Stimulated activated CD4-positive, alpha-beta T cell treated with anti-CD3 and anti-CD28 coated beads, Interleukin-4, amount 100 ng/mL, for 1 hour (primary cell): ENCODE results near the gene ENKD1.
"Not testable (repeated sequence)": the region's sequence is repeated elsewhere in the genome, so short reads cannot be mapped to it uniquely, and the experiment has no call there.

Experiments
- DNase-seq: peaks from one replicate; pipeline ENCODE4 v3.0.0-alpha.2; 2020

Gene ENKD1

GRCh38 chr16:67666559-67667452, at the start of gene ENKD1, which contains the start of gene C16orf86:
Gene ENKD1, minus strand, starts transcription at chr16:67666750. Its CDS starts 308 bp downstream, at chr16:67666442.
Gene C16orf86, plus strand, starts transcription at chr16:67666814. Its CDS starts 157 bp downstream, at chr16:67666971.
- DNase-seq = peak; percentile 81

DNA sequence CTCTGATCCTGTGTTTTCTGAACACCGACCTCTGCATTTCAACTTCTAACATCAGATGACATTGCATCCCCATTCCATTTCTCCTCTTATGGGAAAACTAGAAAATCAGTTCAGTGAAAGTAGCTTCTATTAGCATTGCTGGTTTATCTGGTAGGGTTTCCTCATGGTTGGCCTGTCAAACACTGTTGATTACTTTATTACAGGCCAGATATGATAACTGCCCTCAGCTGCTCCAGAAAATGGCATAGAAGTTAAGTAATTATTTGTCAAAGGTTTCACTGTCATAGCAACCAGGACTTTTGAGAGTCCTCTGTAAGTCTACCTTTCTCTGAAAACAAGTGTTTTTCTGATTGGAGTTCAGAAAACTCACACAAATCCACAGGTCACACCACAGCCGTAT, 49.5 kb upstream of the ENKD1 start:
- no peak for DNase-seq

DNA sequence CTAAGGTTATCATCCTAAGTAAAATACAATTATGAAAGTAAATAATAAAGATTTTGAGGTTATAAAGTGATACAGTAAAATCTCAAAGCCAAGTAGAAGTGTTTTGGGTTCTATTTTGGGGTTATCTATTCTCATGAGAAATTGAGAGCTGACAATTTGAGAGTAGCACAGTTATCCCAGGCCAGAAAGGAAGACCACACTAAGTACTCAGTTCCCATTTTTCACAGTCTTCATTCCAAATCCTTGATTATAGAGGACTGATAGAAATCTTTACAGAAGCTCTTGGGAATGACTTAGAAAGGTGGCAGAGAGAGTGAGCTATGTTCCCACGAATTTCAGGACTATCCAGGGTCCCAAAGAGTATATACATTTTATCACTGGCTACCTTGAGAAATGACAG, 48.0 kb upstream of the ENKD1 start:
- DNase-seq = no peak

- DNase-seq = no peak
These were observed 47.2 kb upstream of the ENKD1 start for GRCh38 chr16:67713647-67714273.

GRCh38 chr16:67710607-67711006, 44.1 kb upstream of the ENKD1 start:
- DNase-seq = no peak

DNA sequence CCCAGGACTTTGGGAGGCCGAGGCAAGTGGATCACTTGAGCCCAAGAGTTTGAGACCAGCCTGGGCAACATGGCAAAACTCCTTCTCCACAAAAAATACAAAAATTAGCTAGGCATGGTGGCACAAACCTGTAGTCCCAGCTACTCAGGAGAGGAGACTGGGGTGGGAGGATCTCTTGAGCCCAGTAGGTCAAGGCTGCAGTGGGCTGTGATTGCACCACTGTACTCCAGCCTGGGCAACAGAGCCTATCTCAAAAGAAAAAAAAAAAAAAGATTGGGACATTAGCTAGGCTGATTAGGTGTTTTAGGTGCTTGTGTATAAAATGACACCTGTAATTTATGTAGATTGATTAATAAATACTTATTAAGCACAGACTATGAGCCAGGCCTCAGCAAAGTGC, 42.5 kb upstream of the ENKD1 start:
- DNase-seq = no peak

- DNase-seq = no peak
These were observed 41.8 kb upstream of the ENKD1 start for GRCh38 chr16:67708368-67708771.

GRCh38 chr16:67707790-67708189, 41.2 kb upstream of the ENKD1 start:
- no peak for DNase-seq

DNA sequence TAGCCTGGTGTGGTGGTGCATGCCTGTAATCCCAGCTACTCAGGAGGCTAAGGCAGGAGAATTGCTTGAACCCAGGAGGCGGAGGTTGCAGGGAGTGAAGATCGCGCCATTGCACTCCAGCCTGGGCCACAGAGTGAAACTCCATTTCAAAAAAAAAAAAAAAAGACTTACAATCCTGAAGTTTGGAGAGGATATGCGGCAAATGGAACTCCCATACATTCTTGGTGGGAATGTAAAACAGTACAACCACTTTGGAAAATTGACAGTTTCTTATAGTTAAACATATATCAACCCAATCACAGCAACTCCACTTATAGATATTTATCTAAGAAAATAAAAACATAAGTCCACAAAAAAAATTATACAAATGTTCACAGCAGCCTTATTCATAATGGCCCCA, 40.7 kb upstream of the ENKD1 start:
- no peak for DNase-seq

DNA sequence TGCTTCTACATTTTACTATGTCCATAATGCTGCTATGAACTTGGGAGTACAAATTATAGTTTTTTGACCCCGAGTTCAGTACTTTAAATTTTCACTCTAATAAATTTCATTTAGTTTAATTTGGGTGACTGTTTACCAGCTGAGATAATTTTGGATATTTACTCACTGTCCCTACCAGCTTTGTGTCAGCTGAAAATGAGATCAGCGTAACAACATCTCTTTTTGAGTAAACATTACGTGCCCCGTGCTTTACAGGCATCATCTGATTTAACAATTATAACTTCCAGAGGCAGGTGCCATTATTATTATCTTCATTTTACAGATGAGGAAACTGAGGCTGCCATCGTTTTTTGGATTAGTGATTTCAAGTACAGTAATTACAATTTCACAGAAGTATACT, 37.6 kb upstream of the ENKD1 start:
- DNase-seq = no peak

DNA sequence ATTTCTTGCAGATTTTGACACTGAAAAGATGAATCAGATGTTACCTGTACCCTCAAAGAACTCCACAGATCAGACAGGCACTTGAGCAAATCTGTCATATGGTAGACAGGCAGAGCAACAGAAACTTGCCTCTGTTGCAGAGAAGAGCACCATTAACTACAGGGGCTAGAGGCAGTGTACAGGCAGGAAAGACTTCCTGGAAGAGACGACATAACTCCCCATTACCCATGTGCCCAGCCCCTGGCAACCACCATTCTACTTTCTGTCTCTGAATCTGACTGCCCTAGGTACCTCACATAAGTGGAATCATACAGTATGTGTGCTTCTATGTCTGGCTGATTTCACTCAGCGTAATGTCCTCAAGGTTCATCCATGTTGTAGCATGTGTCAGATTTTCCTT, 37.1 kb upstream of the ENKD1 start:
- no peak for DNase-seq

DNA sequence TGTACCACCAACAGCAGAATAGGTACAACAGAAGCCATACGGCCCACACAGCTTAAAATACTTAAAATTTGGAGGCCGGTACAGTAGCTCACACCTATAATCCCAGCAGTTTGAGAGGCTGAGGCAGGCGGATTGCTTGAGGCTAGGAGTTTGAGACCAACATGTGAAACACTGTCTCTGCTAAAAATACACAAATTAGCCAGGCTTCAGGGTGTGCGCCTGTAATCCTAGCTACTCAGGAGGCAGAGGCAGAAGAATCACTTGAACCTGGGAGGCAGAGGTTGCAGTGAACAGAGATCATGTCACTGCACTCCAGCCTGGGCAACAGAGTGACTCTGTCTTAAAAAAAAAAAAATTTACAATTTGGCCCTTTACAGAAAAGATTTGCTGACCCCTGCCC, 35.6 kb upstream of the ENKD1 start:
- no peak for DNase-seq

- no peak for DNase-seq
These were observed 34.9 kb upstream of the ENKD1 start for GRCh38 chr16:67701420-67701819.

DNA sequence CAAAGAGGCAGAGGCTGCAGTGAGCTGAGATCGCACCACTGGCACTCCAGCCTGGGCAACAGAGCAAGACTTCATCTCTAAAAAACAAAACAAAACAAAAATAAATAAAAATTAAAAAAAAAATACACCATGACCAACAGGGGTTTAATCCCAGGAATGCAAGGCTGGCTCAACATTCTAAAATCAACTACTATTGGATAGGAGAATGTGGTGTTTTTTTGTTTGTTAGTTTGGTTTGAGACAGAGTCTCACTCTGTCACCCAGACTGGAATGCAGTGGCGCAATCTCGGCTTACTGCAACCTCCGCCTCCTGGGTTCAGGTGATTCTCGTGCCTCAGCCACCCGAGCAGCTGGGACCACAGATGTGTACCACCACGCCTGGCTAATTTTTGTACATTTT, 32.7 kb upstream of the ENKD1 start:
- no peak for DNase-seq

DNA sequence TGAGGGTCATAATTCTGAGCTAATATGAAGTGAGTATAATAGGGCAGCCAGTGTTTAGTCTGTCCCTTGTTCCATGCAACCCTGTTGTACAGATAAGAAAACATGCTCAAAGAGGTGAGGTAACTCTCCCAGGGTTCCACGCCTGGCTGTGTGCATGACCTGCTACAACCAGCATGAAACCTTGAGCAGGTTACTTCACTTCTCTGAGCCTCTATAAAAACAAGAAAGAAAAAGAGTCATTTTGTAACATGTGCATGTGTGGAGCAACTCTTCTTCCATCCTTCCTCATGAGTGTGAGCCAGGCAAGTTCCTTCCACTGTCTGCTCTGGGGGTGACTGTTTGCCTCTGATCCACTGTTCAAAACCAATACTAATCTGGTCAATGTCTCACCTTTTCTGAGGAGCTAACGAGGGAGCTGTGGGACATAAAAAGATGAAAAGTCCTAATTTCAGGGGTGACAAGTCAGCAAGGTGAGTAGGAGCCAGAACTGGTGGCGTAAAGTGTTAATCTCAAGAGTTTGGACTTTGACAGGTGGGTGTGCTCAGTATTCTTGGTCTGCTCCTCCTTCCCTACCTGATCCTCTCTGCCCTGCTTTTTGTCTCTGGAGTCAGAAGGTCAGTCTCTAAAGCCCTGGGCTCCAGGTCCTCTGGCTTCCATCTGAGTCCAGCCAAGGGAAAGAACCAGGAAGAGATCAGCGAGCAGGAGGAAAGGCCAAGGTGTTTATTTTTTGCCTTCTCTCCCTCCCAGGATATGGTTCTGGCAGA, 31.1 kb upstream of the ENKD1 start:
- no peak for DNase-seq

- no peak for DNase-seq
These were observed 28.1 kb upstream of the ENKD1 start for GRCh38 chr16:67694611-67695010.

DNA sequence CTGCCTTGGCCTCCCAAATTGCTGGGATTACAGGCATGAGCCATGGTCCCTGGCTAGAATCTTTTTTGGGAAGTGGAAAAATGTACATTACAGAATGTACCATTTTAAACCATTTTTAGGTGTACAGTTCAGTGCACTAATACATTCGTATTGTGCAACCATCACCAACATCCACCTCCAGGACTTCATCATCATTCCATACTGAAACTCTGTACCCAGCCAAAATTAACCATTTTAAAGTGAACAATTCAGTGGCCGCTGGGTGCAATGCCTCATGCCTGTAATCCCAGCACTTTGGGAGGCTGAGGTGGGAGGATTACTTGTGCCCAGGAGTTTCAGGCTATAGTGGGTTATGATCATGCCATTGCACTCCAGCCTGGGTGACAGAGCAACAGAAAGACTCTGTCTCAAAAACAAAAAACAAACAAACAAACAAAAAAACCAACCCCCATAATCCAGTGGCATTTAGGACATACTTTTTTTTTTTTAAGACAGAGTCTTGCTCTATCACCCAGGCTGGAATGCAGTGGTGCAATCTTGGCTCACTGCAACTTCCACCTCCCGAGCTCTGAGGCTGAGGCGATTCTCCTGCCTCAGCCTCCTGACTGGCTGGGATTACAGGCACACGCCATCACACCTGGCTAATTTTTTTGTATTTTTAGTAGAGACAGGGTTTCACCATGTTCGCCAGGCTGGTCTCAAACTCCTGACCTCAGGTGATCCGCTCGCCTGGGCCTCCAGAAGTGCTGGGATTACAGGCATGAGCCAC, 27.2 kb upstream of the ENKD1 start:
- not testable (repeated sequence) for DNase-seq

DNA sequence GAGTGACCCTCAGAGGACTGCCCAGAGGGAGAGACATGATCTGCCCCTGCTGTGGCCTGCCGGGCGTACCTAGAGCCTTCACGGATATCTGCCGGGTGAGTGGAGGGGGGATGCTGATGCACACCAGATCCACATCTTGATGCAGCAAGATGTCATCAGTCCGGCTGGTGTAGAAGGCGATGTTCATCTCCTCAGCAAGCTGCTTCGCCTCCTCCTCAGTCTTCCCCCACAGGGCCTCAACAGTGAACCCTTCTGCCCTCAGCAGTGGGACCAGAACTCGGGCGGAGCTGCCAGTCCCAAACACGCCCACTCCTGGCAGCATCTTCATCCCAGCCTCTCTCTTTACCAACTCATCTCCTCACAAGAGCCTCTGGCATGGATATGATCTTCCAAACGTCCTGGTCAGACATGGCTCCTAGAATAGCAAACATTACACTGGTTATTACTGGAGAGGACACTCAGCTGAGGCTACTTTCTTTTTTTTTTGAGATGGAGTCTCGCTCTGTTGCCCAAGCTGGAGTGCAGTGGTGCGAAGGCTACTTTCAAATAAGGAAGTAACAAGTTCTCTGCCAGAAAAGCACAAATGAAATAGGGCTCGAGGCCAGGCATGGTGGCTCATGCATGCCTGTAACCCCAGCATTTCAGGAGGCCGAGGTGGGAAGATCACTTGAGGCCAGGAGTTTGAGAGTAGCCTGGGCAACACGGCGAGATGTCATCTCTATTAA, 19.0 kb upstream of the ENKD1 start:
- DNase-seq = no peak

GRCh38 chr16:67683767-67684166, 17.2 kb upstream of the ENKD1 start:
- no peak for DNase-seq

- no peak for DNase-seq
These were observed 13.7 kb upstream of the ENKD1 start for GRCh38 chr16:67679935-67680897.
